Ureter (tissue), 1 donor: ENCODE measurements around the gene DDN. TPM values are rescaled to one million over a fixed set of nuclear protein-coding genes. Genes with fewer than 3 reads are reported as not detected.

Experiments used
- DNase-seq: peaks from one replicate; pipeline ENCODE4 v3.0.0-alpha.2; 2020; ENCODE audit warnings: low spot score
- total RNA-seq: library from RNA; stranded (reverse); gene quantifications from one replicate; pipeline ENCODE4 v1.2.4, GENCODE V29; 2023
- donor health status: DM: yes; HTN: yes; CAD: no.

The DDN gene
- total RNA-seq, 1 donor from 2014 or later: 0.10 TPM

GRCh38 chr12:49013428-49013827 lies 14.3 kb upstream of the DDN start:
- no peak for DNase-seq

DNA sequence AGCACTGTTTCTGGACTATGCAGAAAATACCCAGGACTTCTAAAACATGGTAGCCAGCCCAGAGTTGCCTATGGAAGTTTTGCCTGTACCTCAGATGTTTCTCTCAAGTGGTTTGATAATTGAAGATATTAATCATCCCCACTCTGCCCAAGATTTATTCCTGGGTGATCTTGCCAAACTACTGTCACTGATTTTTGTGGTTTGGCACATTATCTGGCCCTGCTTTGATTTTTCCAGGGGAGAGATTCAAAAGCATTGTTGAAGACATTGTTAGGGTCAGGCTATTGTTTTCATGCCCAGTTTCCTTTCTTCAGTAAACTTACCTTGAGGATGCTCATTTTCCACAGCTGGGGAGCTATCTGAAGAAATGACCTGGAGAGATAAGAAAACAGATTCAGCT lies 13.6 kb upstream of the DDN start:
- no peak for DNase-seq

DNA sequence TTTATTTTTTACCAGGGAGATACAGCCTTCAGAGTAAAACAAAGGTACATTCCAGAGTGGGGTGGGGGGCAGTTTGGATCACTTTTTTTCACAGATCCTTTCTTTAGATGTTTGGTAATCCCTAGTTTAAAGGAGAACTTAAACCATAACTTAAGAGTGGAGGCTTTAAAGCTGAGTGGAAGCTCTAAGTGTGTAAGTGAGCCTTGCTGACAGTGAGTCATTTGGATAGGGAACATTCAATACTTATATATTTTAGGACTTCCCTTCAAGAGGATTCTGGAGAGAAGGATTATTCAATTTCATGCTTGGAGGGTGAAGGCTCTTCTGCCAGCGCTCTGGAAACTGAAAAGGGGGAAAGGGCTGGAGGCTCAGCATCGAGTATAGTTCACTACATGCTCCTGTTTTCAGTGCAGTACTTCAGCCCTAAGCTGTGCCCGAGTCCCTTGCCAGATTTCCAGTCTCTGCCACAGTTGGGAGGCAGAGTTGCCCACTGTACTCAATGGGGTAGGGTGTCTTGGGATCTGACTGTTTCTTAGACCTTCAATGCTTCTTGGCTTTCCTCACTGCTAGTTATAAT lies 11.0 kb upstream of the DDN start:
- no peak for DNase-seq

GRCh38 chr12:49008943-49009342 lies 9.8 kb upstream of the DDN start:
- no peak for DNase-seq

- no peak for DNase-seq
Observed at GRCh38 chr12:49000346-49000745, 1.2 kb upstream of the DDN start.

DNA sequence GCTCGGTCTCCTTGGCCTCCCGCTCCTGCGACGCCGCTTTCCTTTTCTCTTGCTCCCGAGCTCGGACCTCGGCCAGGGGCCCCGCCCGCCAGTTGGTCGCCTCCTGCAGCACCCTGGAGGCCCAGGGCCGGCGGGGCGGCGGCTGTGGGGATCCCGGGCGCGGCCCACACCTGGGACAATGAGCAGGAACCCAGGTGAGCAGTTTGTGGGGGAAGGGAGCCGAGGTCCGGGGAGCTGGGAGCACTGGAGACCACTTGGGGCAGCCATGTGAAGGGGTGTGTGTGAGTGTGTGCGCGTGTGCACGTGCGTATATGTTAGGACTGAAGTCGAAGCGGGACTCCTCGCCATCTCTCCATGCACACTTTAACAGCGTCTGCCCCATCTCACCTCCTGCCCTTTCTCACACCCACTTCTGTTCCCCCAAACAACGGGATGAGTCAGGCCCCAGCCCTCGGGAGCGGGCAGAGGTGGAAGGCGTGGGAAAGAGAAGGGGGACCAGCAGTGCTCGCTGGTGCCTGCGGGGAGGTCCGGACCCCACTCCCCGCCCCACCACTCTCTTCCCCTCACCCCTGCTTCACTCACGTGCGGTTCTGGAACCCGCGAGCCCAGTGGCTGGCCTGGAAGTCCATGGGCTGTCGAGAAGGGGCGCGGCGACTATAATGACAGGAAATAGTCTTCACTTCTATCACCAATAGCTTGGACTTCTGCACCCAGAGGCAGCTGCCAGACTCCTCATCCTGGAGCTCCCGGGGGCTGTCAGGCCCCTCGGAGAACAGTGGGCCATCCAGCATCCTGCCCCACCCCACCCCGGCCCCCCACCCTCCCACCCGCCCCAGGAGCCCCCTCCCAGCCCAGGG lies 450 bp downstream of the DDN start:
- DNase-seq: no peak

- no peak for DNase-seq
Observed at GRCh38 chr12:48997719-48998496, 1.3 kb downstream of the DDN start.

GRCh38 chr12:48996794-48997718 lies 2.1 kb downstream of the DDN start:
- peak; percentile 81 for DNase-seq

GRCh38 chr12:48995086-48995879 lies 3.9 kb downstream of the DDN start:
- peak; percentile 84 for DNase-seq

GRCh38 chr12:48994224-48995085 lies 4.7 kb downstream of the DDN start:
- DNase-seq: no peak

DNA sequence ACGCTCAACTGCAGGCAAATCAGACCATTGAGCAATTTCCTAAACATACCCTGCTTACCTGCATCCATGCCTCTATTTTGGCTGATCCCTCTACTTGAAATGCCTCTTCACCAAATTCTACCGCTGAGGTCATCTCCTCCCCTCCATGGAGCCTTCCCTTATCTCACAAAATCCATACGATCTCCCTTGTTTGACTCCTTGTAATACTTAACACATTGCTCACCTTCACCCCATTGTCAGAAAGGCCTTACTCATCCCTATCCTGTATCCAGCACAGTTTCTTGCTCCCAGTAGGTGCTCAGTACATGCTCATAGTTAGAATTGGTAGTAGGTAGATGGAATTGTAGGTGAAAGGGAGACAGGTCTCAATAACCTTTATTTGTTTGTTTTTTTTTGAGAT lies 5.4 kb downstream of the DDN start:
- no peak for DNase-seq

DNA sequence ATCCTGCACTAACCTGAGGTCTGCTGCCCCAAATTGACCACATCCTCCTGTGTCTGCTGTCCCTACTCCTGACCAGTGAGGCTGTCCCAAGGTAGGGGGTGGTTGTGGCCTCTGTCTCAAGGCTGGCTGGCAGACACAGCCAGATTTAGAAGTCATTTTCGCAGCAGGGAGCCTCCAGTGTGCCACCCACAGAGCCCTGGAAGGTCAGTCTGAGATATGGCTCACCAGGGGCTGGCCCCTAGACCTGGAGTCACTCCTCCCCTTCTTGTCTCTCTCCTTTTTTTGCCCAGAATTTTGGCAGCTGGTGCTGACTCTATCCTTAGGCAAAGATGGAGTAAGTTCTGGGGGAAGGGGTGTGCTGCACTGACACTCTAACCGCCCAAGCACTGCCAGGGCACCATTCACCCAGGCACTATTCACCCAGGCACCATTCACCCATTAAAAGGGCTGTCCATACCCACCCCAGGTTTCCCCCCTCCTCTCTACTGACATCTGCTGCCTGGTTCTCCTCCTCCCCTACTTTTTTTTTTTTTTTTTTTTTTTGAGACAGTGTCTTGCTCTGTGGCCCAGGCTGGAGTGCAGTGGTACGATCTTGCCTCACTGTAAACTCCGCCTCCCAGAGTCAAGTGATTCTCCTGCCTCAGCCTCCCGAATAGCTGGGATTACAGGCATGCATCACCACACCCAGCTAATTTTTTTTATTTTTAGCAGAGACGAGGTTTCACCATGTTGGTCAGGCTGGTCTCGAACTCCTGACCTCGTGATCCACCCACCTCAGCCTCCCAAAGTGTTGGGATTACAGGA lies 7.7 kb downstream of the DDN start:
- no peak for DNase-seq

- no peak for DNase-seq
Observed at GRCh38 chr12:48990552-48990951, 8.6 kb downstream of the DDN start.

DNA sequence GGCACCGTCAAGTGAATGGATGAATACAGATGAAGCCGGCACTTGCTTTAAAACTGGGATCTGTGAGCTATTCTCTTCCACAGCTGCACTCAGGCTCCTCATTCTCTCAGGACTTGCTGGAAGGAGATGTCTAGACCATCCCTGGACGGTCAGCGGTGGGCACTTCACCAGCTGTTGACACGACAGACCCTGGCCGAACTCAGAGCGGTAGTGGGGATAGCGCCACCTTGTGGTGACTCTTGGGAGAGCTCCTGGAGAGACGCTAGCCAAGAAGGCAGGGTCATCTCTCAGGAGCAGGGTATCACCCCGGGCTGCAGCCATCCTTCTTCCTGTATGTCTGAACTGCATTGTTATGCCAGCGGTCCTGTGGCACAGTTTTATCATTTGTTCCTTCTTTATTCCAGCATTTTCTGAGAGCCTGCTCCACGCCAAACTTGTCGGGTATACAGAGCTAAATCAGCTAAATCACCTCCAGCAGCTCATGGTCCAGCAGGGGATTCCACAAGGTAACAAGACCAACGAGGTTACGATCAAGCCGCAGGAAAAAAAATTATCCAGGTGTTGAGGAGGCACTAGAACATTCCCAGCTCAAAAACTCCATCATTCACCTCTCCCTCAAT lies 11.0 kb downstream of the DDN start:
- no peak for DNase-seq

DNA sequence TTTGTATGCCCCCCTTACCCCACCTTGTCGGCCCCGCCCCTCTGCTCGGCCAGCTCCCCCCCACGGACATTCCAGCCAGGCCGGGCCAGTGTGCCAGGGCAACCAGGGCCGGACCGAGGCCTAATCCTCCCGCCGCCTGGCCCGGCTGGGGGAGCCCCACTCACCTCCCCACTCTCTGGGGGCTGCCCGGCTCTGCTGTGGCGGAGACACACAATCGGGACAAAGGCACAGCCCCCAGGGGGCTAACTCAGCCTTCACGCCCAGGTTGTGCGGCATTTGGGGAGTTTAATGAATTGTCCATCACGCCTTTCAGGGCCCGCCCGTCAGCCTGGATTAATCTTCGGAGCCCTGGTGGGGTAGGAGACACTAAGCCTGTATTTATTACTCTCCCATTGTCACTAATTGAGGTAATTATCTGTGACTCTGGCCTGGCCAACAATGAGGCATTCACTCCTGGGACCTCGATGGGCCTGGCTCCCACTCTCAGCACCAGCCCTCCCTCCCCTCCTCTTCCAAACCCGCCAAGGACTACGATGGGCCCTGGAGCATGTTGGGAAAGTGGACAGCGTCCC lies 12.4 kb downstream of the DDN start:
- no peak for DNase-seq

- DNase-seq: no peak
Observed at GRCh38 chr12:48985901-48986300, 13.3 kb downstream of the DDN start.

GRCh38 chr12:48985475-48985897 lies 13.7 kb downstream of the DDN start:
- no peak for DNase-seq
